Activated gamma-delta T cell treated with anti-CD3 and anti-CD28 coated beads, Interleukin-2, amount 50 U/mL, for 16 hours (primary cell): ENCODE results near the gene TERC.
A peak's percentile ranks its signal among the peaks of the same experiment; 100 is the strongest.
"Not testable (repeated sequence)": the region's sequence is repeated elsewhere in the genome, so short reads cannot be mapped to it uniquely, and the experiment has no call there.

Experiments
- DNase-seq: peaks from one replicate; pipeline ENCODE4 v3.0.0-alpha.2; 2020; ENCODE audit warnings: low read depth

The TERC gene

GRCh38 chr3:169771497-169772304 is 6.8 kb upstream of the TERC start:
- DNase-seq: peak; percentile 41

DNA sequence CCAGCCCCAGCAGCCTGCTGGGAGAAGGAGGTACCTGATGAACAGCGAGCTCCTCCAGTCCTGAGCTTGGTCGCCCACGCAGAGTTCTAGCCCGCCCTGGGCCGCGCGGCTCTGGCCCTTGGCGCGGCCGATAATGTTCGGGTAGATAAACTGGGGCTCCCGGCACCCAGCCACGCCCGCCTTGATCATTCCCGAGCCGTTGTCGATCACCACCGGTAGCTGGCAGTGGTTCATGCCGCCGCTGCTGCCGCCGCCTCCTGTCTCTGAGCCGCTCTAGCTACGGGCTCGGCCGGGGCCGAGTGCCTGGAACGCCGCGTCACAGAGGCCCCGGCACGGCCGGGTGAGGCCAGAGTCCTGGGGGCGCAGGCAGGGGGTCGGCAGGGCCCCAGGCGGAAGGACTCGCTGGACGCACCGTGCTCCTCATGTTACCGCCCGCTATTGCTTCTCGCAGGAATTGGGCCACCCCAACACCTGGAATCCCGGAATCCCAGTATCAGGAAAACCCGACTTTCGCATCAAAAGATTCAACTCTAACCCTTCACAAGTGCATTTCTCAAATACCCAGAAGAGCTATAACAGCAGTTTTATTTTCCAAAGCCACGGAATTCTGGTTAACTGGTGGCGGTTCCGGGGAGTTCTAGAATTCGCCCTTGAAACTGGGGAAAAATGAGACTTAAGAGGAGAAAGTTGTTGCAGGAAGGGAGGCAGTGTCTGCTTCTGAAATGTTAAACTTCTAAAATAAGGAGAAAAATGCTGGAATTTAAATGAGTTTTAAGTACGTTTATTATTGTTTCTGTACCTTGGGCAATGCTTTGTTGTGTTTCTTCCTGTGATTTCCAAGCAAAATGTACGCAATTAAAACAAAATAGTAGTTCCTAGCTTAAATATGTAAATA is 4.7 kb upstream of the TERC start, which contains the start of gene ACTRT3:
Gene ACTRT3, minus strand, starts transcription at position 275 of the 895 bp plus-strand sequence. Its CDS starts 41 bp downstream, at position 234.
- DNase-seq: peak; percentile 42

GRCh38 chr3:169764312-169764881 is 463 bp downstream of the TERC start:
- peak; percentile 38 for DNase-seq

DNA sequence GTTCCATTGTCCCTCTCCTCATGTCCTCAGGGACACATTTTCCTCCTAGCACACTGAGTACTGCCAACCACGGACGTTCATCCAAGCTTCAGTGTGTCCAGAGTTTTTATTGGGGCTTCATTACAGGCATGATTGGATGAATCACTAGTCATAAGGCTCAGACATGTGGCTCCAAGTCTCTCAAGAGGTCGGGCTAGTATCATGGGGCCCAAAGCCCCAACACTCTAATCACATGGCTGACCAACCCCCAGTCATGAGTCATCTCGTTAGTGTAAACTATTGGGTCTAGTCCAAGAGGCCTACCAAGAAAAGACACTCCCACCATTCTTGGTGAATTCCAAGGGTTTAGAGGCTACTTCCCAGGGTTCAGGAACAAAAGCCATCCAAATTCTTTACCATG is 4.4 kb downstream of the TERC start:
- no peak for DNase-seq

GRCh38 chr3:169759256-169759655 is 5.6 kb downstream of the TERC start:
- no peak for DNase-seq

GRCh38 chr3:169758359-169758994 is 6.4 kb downstream of the TERC start:
- no peak for DNase-seq

DNA sequence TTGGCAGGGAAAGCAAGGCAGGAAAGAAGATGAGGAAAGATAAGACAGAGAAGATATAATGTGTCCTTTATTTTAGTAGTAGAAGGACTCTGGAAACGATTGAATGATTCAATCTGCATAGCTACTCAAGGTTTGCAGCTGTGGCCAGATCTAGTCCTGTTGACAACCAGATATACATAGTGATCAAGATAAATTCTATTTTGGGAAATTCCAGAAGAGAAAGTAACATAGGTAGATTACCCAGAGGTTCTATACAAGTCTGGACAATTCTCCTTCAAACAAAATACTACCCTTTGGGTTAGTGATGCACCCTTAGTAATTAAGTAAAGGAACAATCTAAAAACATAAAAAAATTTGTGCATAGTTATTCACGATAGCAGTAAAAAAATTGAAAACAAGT is 9.4 kb downstream of the TERC start:
- no peak for DNase-seq

DNA sequence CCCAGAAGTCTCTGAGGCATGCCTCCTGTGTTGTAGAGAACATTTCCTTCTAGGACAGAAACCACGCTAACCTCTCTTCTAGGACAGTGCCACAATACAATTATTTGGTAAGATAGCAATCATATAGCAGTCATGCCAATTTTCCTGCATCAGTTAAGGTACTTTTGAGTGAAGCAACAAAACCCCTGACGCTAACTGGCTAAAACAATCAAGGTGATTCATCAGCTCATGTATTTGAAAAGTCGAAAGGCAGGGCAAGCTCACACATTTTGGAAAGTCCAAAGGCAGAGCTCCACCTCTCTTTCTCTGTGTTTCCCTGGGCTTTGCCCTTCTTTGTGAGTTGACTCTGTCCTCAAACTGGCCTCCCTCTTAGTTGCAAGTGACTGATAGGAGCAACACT is 10.1 kb downstream of the TERC start:
- no peak for DNase-seq

GRCh38 chr3:169751875-169752274 is 13.0 kb downstream of the TERC start:
- DNase-seq: no peak

DNA sequence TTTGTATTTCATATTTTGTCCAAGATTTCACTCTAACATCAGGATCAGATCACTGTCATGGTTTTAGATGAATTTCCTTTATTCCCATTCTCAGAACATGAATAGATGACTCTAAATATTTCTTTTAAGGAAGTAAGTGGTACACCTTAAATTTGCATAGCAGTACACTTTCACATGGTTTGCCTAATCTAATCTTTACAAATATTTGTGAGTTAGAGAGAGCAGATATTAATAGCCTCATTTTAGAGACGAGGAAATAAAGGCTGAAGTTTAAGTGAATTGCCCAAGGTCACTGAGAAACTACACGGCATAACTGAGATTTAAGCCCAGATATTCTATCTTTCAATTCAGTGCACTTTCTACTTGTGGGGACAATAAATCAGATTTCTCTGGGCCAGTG is 14.2 kb downstream of the TERC start:
- DNase-seq: no peak

DNA sequence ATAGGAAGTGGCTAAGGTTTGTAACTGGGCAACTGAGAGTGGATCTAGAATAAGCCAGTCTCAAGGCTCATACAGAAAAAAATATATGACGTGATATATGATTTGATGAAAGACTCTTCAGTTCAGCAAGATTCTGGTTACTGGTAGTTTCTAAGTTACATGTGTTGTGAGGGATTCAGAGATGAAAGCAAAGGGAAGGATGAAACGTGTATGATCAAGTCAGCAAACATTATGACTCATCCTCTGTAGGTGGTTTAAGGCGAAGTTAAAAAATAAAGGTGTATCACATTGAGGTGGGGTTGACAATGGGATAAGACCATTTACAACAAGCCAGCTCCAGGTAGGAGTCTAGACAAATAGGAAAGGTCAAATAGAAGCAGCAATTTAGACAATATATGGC is 16.2 kb downstream of the TERC start:
- DNase-seq: no peak

GRCh38 chr3:169746924-169747323 is 17.9 kb downstream of the TERC start:
- no peak for DNase-seq

- no peak for DNase-seq
These were observed 20.4 kb downstream of the TERC start for GRCh38 chr3:169744366-169745054.

GRCh38 chr3:169739067-169739466 is 25.8 kb downstream of the TERC start:
- no peak for DNase-seq

DNA sequence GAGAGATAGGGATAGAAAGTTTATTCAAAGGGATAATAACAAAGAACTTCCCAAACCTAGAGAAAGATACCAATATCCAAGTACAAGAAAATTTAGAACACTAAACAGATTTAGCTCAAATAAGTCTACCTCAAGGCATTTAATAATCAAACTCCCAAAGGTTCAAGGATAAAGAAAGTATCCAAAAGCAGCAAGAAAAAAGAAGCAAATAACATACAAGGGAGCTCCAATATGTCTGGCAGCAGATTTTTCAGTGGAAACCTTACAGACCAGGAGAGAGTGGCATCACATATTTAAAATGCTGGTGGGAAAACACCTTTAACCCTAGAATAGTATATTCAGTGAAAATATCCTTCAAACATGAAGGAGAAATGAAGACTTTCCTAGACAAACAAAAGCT is 33.0 kb downstream of the TERC start:
- not testable (repeated sequence) for DNase-seq

DNA sequence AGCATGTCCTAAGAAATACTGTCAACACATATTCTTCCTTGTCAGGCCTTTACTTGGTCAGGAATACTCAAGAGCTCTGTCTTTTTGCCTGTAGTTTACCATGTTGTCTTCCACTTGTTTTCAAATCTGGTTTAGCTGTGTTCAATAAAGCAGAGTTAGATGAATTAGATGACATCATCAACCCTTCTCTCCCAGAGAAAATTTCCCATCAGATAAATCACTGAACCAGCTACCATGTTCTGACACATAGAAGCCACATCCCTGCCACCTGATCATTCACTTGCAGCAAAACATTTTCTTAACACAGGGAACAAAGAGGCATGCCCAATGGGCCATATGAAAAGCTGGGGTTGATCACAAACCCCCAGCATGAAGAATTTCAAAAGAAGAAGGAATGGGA is 42.1 kb downstream of the TERC start:
- DNase-seq: no peak

DNA sequence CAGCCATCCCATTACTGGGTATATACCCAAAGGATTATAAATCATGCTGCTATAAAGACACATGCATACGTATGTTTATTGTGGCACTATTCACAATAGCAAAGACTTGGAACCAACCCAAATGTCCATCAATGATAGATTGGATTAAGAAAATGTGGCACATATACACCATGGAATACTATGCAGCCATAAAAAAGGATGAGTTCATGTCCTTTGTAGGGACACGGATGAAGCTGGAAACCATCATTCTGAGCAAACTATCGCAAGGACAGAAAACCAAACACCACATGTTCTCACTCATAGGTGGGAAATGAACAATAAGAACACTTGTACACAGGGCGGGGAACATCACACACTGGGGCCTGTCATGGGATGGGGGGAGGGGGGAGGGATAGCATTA is 46.4 kb downstream of the TERC start:
- not testable (repeated sequence) for DNase-seq
